K562 (cell line): Measurements from ENCODE around the gene VPS35. TPM values are rescaled to one million over a fixed set of nuclear protein-coding genes. Genes with fewer than 3 reads are reported as not detected.

ENCODE experiments used
- ARHGAP35 ChIP-seq: fragments of 450-650 bp; IDR thresholded peaks from 2 replicates; pipeline ENCODE4 v1.6.1; 2018; ENCODE audit not compliant: partially characterized antibody
- CREM ChIP-seq: IDR thresholded peaks from 2 replicates; pipeline ENCODE4 v1.6.1; 2014; ENCODE audit warnings: antibody characterized with exemption, low read depth
- FOXP1 ChIP-seq: sonication (generic); formaldehyde crosslinking; IDR thresholded peaks from 2 replicates; pipeline ENCODE4 v1.8.0; 2022; ENCODE audit warnings: mild to moderate bottlenecking, missing genetic modification reagents
- HNRNPH1 ChIP-seq: fragments of 200-400 bp; formaldehyde crosslinking; optimal IDR thresholded peaks from 2 replicates; pipeline ENCODE3; 2017; ENCODE audit warnings: low read depth, mild to moderate bottlenecking, low read length, moderate library complexity
- SNRNP70 ChIP-seq: fragments of 200-400 bp; formaldehyde crosslinking; optimal IDR thresholded peaks from 2 replicates; pipeline ENCODE3; 2017; ENCODE audit warnings: low read depth, low read length
- SPI1 ChIP-seq: IDR thresholded peaks from 2 replicates; pipeline ENCODE4 v1.6.1; 2011; ENCODE audit warnings: low read depth, low read length, control low read depth, borderline replicate concordance
- TEAD2 ChIP-seq: fragments of 450-650 bp; IDR thresholded peaks from 2 replicates; pipeline ENCODE4 v1.6.1; 2016; ENCODE audit warnings: missing genetic modification characterization, control low read depth, missing compliant biosample characterization
- YY1 ChIP-seq, 3 experiments: IDR thresholded peaks; 2 replicates each; pipeline ENCODE4 v1.6.1; 2011; ENCODE audit warnings: low read length in 2 of 3, mild to moderate bottlenecking in 2 of 3, moderate library complexity in 2 of 3, borderline replicate concordance in 1 of 3, control low read depth in 1 of 3, low read depth in 1 of 3; ENCODE audit not compliant: insufficient read depth in 3 of 3, insufficient replicate concordance in 2 of 3, control insufficient read depth in 1 of 3, insufficient read length in 1 of 3; ENCODE audit errors: extremely low read depth in 1 of 3
- ZFP1 ChIP-seq: fragments of 450-650 bp; formaldehyde crosslinking; IDR thresholded peaks from 2 replicates; pipeline ENCODE4 v1.4.0; 2020; ENCODE audit warnings: mild to moderate bottlenecking, mixed read lengths
- ZFP30 ChIP-seq: fragments of 250-450 bp; sonication (Bioruptor Pico); IDR thresholded peaks from 2 replicates; pipeline ENCODE4 v1.8.0; 2022; ENCODE audit warnings: moderate library complexity, mild to moderate bottlenecking, inconsistent platforms, borderline replicate concordance
- ZFX ChIP-seq: sonication (generic); formaldehyde crosslinking; IDR thresholded peaks from 2 replicates; pipeline ENCODE4 v1.8.0; 2022; ENCODE audit warnings: mild to moderate bottlenecking, missing genetic modification reagents, moderate library complexity
- ZNF239 ChIP-seq: fragments of 250-450 bp; sonication (Bioruptor Pico); IDR thresholded peaks from 2 replicates; pipeline ENCODE4 v1.4.0; 2020; ENCODE audit warnings: mild to moderate bottlenecking
- ZZZ3 ChIP-seq: fragments of 450-650 bp; IDR thresholded peaks from 2 replicates; pipeline ENCODE4 v1.6.1; 2016; ENCODE audit warnings: antibody characterized with exemption, mild to moderate bottlenecking, moderate library complexity
- polyA plus RNA-seq, 8 experiments: library from polyadenylated mRNA; depleted of rRNA in 4 of 8; stranded (reverse) in 5 of 8; unstranded in 3 of 8; fragments of >200 nt; fragmentation: Nextera tagmentation in 2 of 8; fragmentation: Illumina TruSeq in 1 of 8; extraction: Ambion mirVana in 2 of 8; extraction: Trizol in 1 of 8; gene quantifications; 2 replicates each; pipeline versions ENCODE4 v1.2.1 to v1.2.3, GENCODE V29; 2011 to 2014; ENCODE audit warnings: inconsistent platforms in 1 of 8, missing spikeins in 1 of 8
- total RNA-seq, 7 experiments: library from RNA; depleted of rRNA in 6 of 7; stranded (reverse); fragments of >200 nt in 6 of 7; fragmentation: Illumina TruSeq in 2 of 7; extraction: Trizol in 2 of 7; gene quantifications; 2 replicates each; pipeline versions ENCODE4 v1.2.1 to v1.2.3, GENCODE V29; 2011 to 2021; ENCODE audit warnings: low replicate concordance in 1 of 7
- TF ChIP-seq, protein P1 (sequence below): fragments of 450-650 bp; IDR thresholded peaks from 2 replicates; pipeline ENCODE4 v1.6.1; 2014; ENCODE audit warnings: low read depth, mild to moderate bottlenecking, moderate library complexity, borderline replicate concordance
- TF ChIP-seq, protein P2 (sequence below): fragments of 250-450 bp; sonication (Bioruptor Pico); IDR thresholded peaks from 2 replicates; pipeline ENCODE4 v1.5.0; 2020; ENCODE audit warnings: mild to moderate bottlenecking, borderline replicate concordance
- TF ChIP-seq, protein P3 (sequence below): sonication (generic); formaldehyde crosslinking; IDR thresholded peaks from 2 replicates; pipeline ENCODE4 v1.9.0; 2022; ENCODE audit warnings: mild to moderate bottlenecking, missing genetic modification reagents

Gene VPS35
- total and polyA plus RNA-seq, 9 of the 15 experiments (the other 6 are each of a cell fraction or from before 2014, with no cell fraction given), result 32.7 to 131 (median 66.2) TPM

DNA sequence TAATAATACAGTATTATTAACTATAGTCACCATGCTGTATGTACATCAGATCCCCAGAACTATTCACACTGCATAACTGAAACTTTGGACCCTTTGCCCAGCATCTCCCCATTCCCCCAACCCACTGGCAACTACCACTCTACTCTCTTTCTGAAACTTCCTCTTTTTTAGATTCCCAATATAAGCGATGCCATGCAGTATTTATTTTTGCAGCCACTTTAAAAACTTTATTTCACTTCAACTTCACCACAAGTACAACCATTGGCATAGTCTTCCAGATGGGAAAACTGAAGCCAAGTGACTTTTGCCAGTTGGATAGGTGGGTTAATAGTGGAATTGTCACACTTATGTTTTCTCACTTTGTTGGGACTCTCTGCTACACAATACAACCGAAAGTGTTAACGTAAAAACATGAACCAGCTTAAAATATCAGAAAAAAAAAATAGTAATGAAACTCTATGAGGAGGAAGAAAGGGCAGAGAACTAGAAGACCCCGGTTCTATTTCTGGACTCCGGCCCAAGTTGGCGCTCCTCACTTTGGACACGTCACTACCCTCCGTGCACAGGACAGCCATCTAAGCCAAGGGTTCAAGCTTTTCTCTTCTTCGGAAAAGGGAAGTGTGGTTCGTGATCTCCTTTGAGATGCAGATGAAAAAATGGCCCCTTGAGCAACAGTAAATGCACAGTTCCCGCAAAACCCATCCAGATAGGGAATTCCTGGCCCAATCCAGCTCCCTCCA lies 68.5 kb downstream of the VPS35 start (continued):
- TF ChIP-seq YY1 (IDR thresholded peaks at IDR 0.05; ENCODE audit: borderline replicate concordance in 1 of 3, control insufficient read depth in 1 of 3, extremely low read depth in 1 of 3, insufficient read depth in 3 of 3, insufficient read length in 1 of 3, insufficient replicate concordance in 2 of 3, low read depth in 1 of 3, low read length in 2 of 3) (peak in 1 of 3 experiments; percentile 17), TEAD2 (no peak), ARHGAP35 (no peak), FOXP1 (CRISPR knock-in tag) (no peak), ZFP30 (CRISPR knock-in tag) (no peak), ZNF239 (CRISPR knock-in tag) (no peak), ZZZ3 (no peak), HNRNPH1 (no peak), ZFP1 (CRISPR knock-in tag) (no peak), SPI1 (peak; percentile 83), CREM (peak; percentile 51; the same call in 1 of the 2 replicates), ZFX (CRISPR knock-in tag) (no peak), SNRNP70 (no peak)
- TF ChIP-seq, protein P1, sequence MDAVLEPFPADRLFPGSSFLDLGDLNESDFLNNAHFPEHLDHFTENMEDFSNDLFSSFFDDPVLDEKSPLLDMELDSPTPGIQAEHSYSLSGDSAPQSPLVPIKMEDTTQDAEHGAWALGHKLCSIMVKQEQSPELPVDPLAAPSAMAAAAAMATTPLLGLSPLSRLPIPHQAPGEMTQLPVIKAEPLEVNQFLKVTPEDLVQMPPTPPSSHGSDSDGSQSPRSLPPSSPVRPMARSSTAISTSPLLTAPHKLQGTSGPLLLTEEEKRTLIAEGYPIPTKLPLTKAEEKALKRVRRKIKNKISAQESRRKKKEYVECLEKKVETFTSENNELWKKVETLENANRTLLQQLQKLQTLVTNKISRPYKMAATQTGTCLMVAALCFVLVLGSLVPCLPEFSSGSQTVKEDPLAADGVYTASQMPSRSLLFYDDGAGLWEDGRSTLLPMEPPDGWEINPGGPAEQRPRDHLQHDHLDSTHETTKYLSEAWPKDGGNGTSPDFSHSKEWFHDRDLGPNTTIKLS, result peak; percentile 66; the same call in 1 of the 2 replicates
- TF ChIP-seq, protein P2, sequence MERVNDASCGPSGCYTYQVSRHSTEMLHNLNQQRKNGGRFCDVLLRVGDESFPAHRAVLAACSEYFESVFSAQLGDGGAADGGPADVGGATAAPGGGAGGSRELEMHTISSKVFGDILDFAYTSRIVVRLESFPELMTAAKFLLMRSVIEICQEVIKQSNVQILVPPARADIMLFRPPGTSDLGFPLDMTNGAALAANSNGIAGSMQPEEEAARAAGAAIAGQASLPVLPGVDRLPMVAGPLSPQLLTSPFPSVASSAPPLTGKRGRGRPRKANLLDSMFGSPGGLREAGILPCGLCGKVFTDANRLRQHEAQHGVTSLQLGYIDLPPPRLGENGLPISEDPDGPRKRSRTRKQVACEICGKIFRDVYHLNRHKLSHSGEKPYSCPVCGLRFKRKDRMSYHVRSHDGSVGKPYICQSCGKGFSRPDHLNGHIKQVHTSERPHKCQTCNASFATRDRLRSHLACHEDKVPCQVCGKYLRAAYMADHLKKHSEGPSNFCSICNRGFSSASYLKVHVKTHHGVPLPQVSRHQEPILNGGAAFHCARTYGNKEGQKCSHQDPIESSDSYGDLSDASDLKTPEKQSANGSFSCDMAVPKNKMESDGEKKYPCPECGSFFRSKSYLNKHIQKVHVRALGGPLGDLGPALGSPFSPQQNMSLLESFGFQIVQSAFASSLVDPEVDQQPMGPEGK, result no peak
- TF ChIP-seq, protein P3, sequence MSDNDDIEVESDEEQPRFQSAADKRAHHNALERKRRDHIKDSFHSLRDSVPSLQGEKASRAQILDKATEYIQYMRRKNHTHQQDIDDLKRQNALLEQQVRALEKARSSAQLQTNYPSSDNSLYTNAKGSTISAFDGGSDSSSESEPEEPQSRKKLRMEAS (CRISPR knock-in tag), result no peak
